ENCODE measurements around the gene NCAM2. TPM values are rescaled to one million over a fixed set of nuclear protein-coding genes. Genes with fewer than 3 reads are reported as not detected.
A peak's percentile ranks its signal among the peaks of the same experiment; 100 is the strongest.

Gene NCAM2
- total and polyA plus RNA-seq, 2 donors (not counting 3 experiments of a cell fraction or from before 2014, with no cell fraction given), result 0.11 to 0.27 TPM

- dilution Hi-C loops (cut with MboI; ENCODE audit: extremely low pct_ligation_motif_present, low sequenced_read_pairs), result no loop called here
- intact Hi-C loops (cut with micrococcal nuclease), result loop anchor here (2.0 to 10.0 kb wide), 3 partner anchors 452 to 1560 kb away; no protein-coding TSS in a partner anchor
- Histone ChIP-seq H3K27me3 (ENCODE audit: control insufficient read depth in 2 of 2, insufficient read depth in 2 of 2, low read length in 2 of 2) (no peaks in the 10 kb centered on the region), H3K4me3 (replicated peaks in 1 of 3; ENCODE audit: insufficient read depth in 1 of 3, low read depth in 1 of 3, low read length in 3 of 3) (no peak overlapping the region), H3K79me2 (ENCODE audit: control insufficient read depth, insufficient read depth, low read length) (no peaks in the 10 kb centered on the region), H3K9me1 (replicated peaks; ENCODE audit: control insufficient read depth, extremely low read depth, insufficient read depth, low read length) (no peaks in the 10 kb centered on the region), H3K36me3 (ENCODE audit: control insufficient read depth in 2 of 2, extremely low read depth in 1 of 2, insufficient read depth in 2 of 2, low read length in 2 of 2) (no peaks in the 10 kb centered on the region), H2AFZ (ENCODE audit: low read depth, low read length) (no peak overlapping the region), H4K20me1 (replicated peaks; ENCODE audit: control insufficient read depth, extremely low read depth, insufficient read depth, low read length) (no peaks in the 10 kb centered on the region), H3K4me1 (ENCODE audit: control insufficient read depth, extremely low read depth, insufficient read depth, low read length) (no peaks in the 10 kb centered on the region), H3K9me3 (replicated peaks; ENCODE audit: control insufficient read depth, insufficient read depth, low read length) (no peaks in the 10 kb centered on the region), H3K27ac (ENCODE audit: insufficient read depth, low read depth, low read length) (no peak overlapping the region), H3K9ac (replicated peaks; ENCODE audit: extremely low read depth, insufficient read depth, low read length) (no peak overlapping the region), H3K4me2 (ENCODE audit: insufficient read depth, low read length) (no peak overlapping the region)
- POLR2A ChIA-PET, result no interaction called here
- FAIRE-seq (no peak), DNase-seq (ENCODE audit: low read depth, low spot score) (peak; percentile 22)
- TF ChIP-seq MAX (IDR thresholded peaks at IDR 0.05; ENCODE audit: insufficient read depth, insufficient read length), result no peak
- TF ChIP-seq EZH2 (IDR thresholded peaks at IDR 0.05; ENCODE audit: borderline replicate concordance, low read depth, low read length, severe bottlenecking), result no peak
- TF ChIP-seq, protein P1, sequence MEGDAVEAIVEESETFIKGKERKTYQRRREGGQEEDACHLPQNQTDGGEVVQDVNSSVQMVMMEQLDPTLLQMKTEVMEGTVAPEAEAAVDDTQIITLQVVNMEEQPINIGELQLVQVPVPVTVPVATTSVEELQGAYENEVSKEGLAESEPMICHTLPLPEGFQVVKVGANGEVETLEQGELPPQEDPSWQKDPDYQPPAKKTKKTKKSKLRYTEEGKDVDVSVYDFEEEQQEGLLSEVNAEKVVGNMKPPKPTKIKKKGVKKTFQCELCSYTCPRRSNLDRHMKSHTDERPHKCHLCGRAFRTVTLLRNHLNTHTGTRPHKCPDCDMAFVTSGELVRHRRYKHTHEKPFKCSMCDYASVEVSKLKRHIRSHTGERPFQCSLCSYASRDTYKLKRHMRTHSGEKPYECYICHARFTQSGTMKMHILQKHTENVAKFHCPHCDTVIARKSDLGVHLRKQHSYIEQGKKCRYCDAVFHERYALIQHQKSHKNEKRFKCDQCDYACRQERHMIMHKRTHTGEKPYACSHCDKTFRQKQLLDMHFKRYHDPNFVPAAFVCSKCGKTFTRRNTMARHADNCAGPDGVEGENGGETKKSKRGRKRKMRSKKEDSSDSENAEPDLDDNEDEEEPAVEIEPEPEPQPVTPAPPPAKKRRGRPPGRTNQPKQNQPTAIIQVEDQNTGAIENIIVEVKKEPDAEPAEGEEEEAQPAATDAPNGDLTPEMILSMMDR (IDR thresholded peaks at IDR 0.05; ENCODE audit: extremely low read depth in 1 of 2, insufficient read depth in 1 of 2, low read depth in 1 of 2, low read length in 2 of 2), result no peak
- no TSS peak for BruUV-seq (replicated peaks)
- CTCF ChIA-PET, result interaction anchor here (0.8 to 1.5 kb wide), 11 partner anchors 11 to 1786 kb away, joined by 3 to 7 read pairs (median 3); no protein-coding TSS in a partner anchor
Measured at GRCh38 chr21:21232320-21232719, 234.1 kb downstream of the NCAM2 start.

DNA sequence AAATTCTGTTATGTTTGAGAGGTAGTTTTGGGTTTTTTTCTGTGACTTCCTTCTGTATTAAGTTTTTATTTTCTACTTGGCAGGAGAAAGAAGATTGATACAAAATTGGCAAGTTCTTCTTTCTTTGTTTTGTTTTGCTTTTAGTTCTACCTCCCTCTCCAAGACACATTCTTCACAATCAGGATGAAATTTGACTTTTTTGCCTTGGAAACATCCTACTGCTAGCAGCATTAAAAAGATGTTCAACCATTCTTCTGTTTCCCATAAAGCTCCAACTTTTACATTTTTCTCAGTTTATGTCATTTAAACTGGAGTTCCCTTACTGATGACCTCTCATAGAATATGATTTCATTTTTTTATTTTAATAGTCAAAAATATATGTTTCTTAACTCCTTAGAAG lies 234.8 kb downstream of the NCAM2 start:
- no peak overlapping the region for H3K4me3 ChIP-seq (replicated peaks in 1 of 3; ENCODE audit: insufficient read depth in 1 of 3, low read depth in 1 of 3, low read length in 3 of 3)
- DNase-seq (ENCODE audit: low read depth, low spot score) (no peak), FAIRE-seq (no peak)
- dilution Hi-C loops (cut with MboI; ENCODE audit: extremely low pct_ligation_motif_present, low sequenced_read_pairs), result no loop called here
- CTCF ChIA-PET, result interaction anchor here (1.0 to 1.5 kb wide), 8 partner anchors 10 to 1560 kb away, joined by 3 to 7 read pairs (median 4); no protein-coding TSS in a partner anchor
- H3K9ac ChIP-seq (replicated peaks; ENCODE audit: extremely low read depth, insufficient read depth, low read length), result no peak overlapping the region
- no peak overlapping the region for H3K27ac ChIP-seq (ENCODE audit: insufficient read depth, low read depth, low read length)
- no peaks in the 10 kb centered on the region for H3K9me1 ChIP-seq (replicated peaks; ENCODE audit: control insufficient read depth, extremely low read depth, insufficient read depth, low read length)
- no peak for TF ChIP-seq MYC (IDR thresholded peaks at IDR 0.05; ENCODE audit: low read depth, low read length)
- no peak for TF ChIP-seq POLR2AphosphoS5 (IDR thresholded peaks at IDR 0.05; ENCODE audit: insufficient read depth, low read depth, low read length)
- TF ChIP-seq FOS (IDR thresholded peaks at IDR 0.05; ENCODE audit: borderline replicate concordance, insufficient read depth, low read length), result no peak
- TF ChIP-seq MAX (IDR thresholded peaks at IDR 0.05; ENCODE audit: insufficient read depth, insufficient read length), result no peak
- TF ChIP-seq, protein P1 (IDR thresholded peaks at IDR 0.05; ENCODE audit: extremely low read depth in 1 of 2, insufficient read depth in 1 of 2, low read depth in 1 of 2, low read length in 2 of 2), result no peak
- no peak for TF ChIP-seq JUN (IDR thresholded peaks at IDR 0.05; ENCODE audit: borderline replicate concordance, insufficient read depth, insufficient read length, low read depth)
- no peak for TF ChIP-seq POLR2A (IDR thresholded peaks at IDR 0.05; ENCODE audit: low read depth, low read length)
- no peak for TF ChIP-seq GATA2 (IDR thresholded peaks at IDR 0.05; ENCODE audit: insufficient read depth, insufficient read length, low read depth, low read length)
- no peak for TF ChIP-seq EZH2 (IDR thresholded peaks at IDR 0.05; ENCODE audit: borderline replicate concordance, low read depth, low read length, severe bottlenecking)
- H3K9me3 ChIP-seq (replicated peaks; ENCODE audit: control insufficient read depth, insufficient read depth, low read length), result no peaks in the 10 kb centered on the region
- H3K27me3 ChIP-seq (ENCODE audit: control insufficient read depth in 2 of 2, insufficient read depth in 2 of 2, low read length in 2 of 2), result no peaks in the 10 kb centered on the region
- H3K36me3 ChIP-seq (ENCODE audit: control insufficient read depth in 2 of 2, extremely low read depth in 1 of 2, insufficient read depth in 2 of 2, low read length in 2 of 2), result no peaks in the 10 kb centered on the region
- no peaks in the 10 kb centered on the region for H3K79me2 ChIP-seq (ENCODE audit: control insufficient read depth, insufficient read depth, low read length)
- H3K4me1 ChIP-seq (ENCODE audit: control insufficient read depth, extremely low read depth, insufficient read depth, low read length), result no peaks in the 10 kb centered on the region
- H4K20me1 ChIP-seq (replicated peaks; ENCODE audit: control insufficient read depth, extremely low read depth, insufficient read depth, low read length), result no peaks in the 10 kb centered on the region
- intact Hi-C loops (cut with micrococcal nuclease), result loop anchor here (2.0 to 10.0 kb wide), 3 partner anchors 452 to 1560 kb away; no protein-coding TSS in a partner anchor
- POLR2A ChIA-PET, result no interaction called here
- H3K4me2 ChIP-seq (ENCODE audit: insufficient read depth, low read length), result no peak overlapping the region
- no peak overlapping the region for H2AFZ ChIP-seq (ENCODE audit: low read depth, low read length)
- no TSS peak for BruUV-seq (replicated peaks)
